HG03378 (cell line): Measurements from ENCODE around the gene TNNT3.
"Not testable (repeated sequence)": the region's sequence is repeated elsewhere in the genome, so short reads cannot be mapped to it uniquely, and the experiment has no call there.

ENCODE experiments used
- ATAC-seq: cut with Tn5 transposase; IDR thresholded peaks from one replicate; pipeline ENCODE4 v1.9.1; 2021; ENCODE audit warnings: mild to moderate bottlenecking, moderate library complexity; ENCODE audit not compliant: unreplicated experiment

TNNT3 gene

GRCh38 chr11:1880746-1881441, 38.6 kb upstream of the TNNT3 start:
- no peak for ATAC-seq

DNA sequence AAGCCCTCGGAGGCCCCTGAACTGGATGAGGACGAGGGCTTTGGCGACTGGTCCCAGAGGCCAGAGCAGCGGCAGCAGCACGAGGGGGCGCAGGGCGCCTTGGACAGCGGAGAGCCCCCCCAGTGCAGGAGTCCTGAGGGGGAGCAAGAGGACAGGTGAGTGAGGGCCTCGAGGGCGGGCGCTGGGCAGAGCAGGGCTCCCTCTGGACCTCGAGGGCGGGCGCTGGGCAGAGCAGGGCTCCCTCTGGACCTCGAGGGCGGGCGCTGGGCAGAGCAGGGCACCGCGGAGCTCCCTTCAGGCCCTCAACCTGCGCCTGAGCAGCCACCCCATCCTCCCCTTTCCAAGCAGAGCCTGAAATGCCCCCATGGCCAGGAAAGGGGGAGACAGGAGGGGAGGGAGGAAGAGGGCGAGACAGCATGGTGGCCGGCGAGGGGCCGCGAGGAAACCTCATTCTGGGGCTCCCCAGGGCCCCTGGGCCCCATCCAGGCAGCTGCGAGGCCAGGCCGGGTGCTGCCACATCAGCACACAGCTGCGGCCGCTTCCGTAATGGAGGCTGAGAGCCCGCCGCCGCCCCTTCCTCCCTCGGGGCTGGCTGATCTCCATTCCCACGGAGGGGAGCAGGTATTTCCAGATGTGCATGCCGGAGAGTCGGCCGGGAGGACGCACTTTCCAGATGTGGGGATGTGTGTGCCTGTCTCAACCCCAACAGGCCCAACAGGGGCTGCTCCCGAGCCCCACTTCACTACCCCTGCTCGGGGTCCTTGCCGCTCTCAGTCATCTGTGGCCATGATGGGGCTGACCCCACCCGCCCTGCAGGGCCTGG, 37.9 kb upstream of the TNNT3 start:
- no peak for ATAC-seq

DNA sequence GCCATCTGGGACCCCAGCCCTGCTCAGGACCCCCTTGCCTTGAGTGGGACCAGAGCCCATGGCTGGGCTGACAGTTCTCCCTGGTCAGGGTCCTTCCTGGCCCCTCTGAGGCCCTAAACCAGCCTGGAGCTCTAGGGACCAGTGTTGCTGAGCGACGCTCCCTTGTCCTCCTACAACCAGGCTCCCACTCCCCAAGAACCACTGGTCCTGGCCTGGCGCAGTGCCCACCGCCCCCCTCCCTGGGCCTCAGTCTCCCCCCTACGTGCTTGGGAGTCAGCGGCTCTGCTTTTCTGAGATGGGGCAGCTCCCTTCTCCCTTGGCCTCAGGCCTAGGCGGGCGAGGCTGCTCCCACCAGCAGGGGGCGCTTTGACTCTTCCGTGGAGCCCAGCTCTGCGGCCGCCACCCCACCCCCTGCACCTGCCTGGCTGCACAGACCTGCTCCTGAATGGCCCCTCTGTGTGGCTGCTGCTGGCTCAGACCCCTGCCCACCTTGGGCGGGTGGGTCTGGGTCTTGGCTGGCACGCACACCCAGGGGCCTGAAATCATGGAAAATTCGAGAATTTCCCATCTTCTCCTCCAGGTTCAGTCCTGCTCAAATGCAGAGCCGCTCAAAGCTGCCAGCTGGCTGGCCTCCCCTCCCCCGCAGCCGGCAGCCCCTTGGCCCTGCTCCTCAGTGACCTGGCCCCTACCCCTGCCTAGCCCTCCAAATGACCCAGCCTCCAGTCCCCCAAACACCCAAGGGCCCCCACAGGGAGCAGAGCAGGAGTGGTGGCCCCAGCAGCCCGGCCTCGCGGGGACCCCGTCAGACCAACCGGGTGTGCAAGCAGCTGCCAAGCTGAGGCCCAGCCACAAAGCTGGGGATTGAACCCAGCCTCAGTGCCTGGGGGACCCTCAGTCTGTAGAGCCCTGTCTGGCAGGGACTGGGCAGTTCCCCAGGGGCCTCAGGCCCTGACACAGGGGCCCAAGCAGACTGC, 37.0 kb upstream of the TNNT3 start:
- no peak for ATAC-seq

- ATAC-seq, result no peak
These were observed 35.9 kb upstream of the TNNT3 start for GRCh38 chr11:1883346-1884302.

DNA sequence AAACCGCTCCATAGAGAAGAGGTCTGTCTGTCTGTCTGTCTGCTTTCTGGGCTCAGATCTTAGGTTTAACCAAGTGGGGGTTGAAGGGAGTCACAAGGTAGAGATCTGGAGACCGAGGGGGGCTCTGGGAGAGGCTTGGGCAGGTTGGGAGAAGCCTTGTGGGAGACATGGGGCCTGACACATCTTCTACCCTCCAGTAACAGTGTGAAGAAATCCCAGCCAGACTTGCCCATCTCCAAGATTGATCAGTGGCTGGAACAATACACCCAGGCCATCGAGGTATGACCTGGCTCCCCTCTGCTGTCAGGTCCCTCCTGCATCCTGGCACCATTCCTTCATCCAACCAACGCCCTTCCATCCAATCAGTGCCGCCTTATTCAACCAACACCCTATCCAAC, 35.2 kb upstream of the TNNT3 start:
- ATAC-seq, result no peak

DNA sequence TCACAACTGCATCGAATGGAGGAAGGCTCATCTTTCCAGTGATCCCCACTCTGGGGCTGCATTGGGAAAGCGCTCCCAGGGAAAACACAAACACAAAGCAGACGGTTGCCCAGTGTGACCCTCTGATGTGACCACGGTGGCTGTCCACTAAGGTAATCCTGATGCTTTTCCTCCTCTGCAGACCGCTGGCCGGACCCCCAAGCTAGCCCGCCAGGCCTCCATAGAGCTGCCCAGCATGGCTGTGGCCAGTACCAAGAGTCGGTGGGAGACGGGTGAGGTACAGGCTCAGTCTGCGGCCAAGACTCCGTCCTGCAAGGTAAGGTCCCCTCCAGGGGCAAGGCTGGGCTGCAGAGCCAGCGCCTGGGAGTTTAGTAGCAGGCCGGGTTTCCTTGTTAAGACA, 33.0 kb upstream of the TNNT3 start:
- not testable (repeated sequence) for ATAC-seq

GRCh38 chr11:1887451-1888346, 31.8 kb upstream of the TNNT3 start:
- no peak for ATAC-seq

DNA sequence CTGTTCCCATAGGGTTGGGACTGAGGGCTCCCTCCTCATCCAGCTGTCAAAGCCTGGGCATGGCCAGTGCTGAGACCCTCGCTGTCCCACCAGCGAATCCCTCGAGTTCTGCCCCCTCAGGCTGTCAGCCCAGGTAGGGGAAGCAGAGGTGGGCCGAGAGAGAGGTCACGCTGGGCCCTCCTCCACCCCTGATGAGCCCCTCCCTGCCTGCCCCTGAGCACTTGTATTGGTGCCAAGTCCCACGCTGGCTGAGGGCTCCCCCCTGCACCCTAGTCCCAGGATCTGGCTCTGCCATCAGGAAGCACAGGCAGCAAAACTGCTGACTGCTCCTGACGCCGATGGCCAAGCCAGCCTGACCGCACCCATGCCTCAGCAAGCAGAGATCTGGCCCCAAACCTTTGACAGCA, 31.2 kb upstream of the TNNT3 start:
- ATAC-seq, result no peak

DNA sequence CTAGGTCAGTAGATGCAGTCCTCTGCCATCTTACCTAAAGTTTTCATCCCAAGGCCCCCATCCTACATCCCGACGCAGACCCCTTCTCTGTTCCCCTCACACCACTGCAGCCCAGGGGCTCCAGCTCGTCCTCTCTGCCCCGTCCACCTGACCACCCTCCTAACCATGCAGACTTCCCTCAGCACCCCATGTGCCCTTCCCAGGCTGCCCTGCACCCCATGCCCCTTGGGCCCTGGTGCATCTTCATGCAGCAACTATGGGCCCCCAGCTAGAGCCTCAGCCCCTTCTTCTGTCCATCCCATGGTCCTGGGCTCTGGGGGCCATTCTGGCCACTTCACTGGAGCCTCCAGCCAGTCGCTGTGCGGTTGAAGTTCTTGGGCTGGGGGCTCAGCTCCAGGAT, 30.7 kb upstream of the TNNT3 start:
- ATAC-seq, result no peak

GRCh38 chr11:1889224-1889930, 30.1 kb upstream of the TNNT3 start:
- no peak for ATAC-seq

DNA sequence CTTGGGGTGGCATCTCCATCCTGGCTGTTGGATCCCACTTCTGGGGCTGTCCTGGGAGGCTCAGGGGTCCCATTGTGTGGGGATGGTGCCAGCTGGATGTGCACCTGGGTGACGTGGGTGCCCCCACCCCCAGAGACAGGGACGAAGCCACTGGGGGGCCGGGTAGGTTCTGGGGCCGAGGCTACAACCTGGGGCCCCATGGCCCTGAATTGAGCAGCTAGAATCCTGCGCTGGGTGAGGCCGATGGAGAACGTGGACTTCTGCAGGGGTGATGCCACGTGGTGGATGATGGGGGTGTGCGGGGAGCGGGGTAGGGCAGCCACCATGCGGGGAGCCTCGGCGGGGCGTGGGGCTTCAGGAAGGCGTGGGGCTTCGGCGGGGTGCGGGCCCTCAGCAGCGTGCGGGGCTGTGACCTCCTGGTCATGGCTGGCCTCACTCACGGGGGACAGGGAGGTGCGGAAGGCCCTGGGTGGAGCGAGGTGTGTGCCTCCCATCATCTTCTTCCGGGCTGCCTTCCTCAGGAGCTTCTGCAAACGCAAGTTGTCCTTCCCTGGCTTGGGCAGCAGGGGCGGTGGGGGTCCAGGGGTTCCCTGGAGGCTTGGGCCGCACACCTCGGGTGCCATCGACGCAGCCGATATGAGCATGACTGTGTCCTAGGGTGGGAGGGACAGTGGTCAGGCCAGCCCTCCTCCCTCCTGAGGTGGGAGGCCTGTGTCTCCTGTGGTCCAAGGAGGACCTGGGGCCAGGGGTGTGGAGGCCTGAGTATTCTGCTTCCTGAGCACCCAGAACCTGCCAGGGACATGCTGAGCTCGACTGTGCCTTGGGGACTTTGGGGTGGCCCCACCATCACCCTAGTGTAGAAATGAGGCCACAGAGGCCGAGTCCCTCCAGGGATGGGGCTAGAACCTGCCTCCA, 29.3 kb upstream of the TNNT3 start:
- ATAC-seq, result no peak

- ATAC-seq, result no peak
These were observed 28.4 kb upstream of the TNNT3 start for GRCh38 chr11:1890856-1891830.

GRCh38 chr11:1891831-1892115, 27.7 kb upstream of the TNNT3 start, which contains the start of gene PRR33:
Gene PRR33, minus strand, starts transcription at chr11:1891895. Its CDS starts 1,311 bp downstream, at chr11:1890584.
- ATAC-seq, result no peak

- no peak for ATAC-seq
These were observed 27.4 kb upstream of the TNNT3 start for GRCh38 chr11:1892116-1892515.

GRCh38 chr11:1892558-1892957, 26.9 kb upstream of the TNNT3 start:
- ATAC-seq, result no peak

DNA sequence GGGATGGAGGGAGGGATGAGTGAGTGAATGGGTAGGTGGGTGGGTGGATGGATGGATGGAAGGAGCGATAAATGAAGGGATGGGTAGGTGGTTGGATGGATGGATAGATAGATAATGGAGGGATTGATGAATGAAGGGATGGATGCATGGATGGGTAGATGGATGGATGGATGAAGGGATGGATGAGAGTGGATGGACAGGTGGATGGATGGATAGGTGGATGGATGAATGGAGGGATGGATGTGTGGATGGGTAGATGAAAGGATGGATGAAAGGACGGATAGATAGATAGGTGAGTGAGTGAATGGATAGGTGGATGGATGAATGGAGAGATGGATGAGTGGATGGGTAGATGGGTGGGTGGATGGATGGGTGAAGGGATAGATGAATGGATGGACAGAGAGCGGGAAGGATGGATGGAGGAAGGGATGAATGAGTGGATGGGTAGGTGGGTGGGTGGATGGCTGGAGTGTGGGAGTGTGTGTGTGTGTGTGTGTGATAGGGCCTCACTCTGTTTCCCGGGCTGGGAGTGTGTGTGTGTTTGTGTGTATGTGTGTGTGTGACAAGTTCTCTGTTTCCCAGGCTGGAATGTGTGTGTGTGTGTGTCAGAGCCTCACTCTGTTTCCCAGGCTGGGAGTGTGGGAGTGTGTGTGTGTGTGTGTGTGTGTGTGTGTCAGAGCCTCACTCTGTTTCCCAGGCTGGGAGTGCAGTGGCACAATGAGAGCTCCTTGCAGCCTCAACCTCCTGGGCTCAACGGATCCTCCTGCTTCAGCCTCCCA, 25.7 kb upstream of the TNNT3 start:
- ATAC-seq, result no peak
